A549 (cell line): ENCODE results near the gene MCTP1.

Experiments used
- EP300 ChIP-seq, 2 experiments: fragments of >200 bp; sonication (Bioruptor Twin); formaldehyde crosslinking; IDR thresholded peaks; 2 replicates in 1 of 2; 3 replicates in 1 of 2; pipeline ENCODE4 v1.6.1; 2016 to 2017
- FOSL2 ChIP-seq, 2 experiments: fragments of 450-650 bp in 1 of 2; fragments of >200 bp in 1 of 2; sonication (Bioruptor Twin) in 1 of 2; formaldehyde crosslinking; IDR thresholded peaks; 2 replicates each; pipeline versions ENCODE4 v1.5.0 to v1.6.1; 2016 to 2020; ENCODE audit warnings: mild to moderate bottlenecking in 1 of 2, moderate library complexity in 1 of 2
- JUN ChIP-seq, 2 experiments: fragments of >200 bp; sonication (Bioruptor Twin); formaldehyde crosslinking; IDR thresholded peaks; 2 replicates in 1 of 2; 3 replicates in 1 of 2; pipeline ENCODE4 v1.6.1; 2016 to 2017
- JUNB ChIP-seq: fragments of >200 bp; sonication (Bioruptor Twin); formaldehyde crosslinking; IDR thresholded peaks from 2 replicates; pipeline ENCODE4 v1.6.1; 2016
- MAZ ChIP-seq: fragments of 150-350 bp; IDR thresholded peaks from 2 replicates; pipeline ENCODE4 v1.6.1; 2014; ENCODE audit warnings: antibody characterized with exemption, low read depth, low read length, borderline replicate concordance
- MYC ChIP-seq: IDR thresholded peaks from 2 replicates; pipeline ENCODE4 v1.6.1; 2012; ENCODE audit warnings: mild to moderate bottlenecking, inconsistent platforms, low read length, improper control_type of control experiment, borderline replicate concordance
- PHF8 ChIP-seq: fragments of 200-600 bp; sonication (generic); IDR thresholded peaks from 2 replicates; pipeline ENCODE4 v1.6.1; 2016; ENCODE audit warnings: low read depth, mild to moderate bottlenecking, antibody characterized with exemption, moderate library complexity, borderline replicate concordance
- POLR2A ChIP-seq: IDR thresholded peaks from 2 replicates; pipeline ENCODE4 v1.6.1; 2012; ENCODE audit warnings: mild to moderate bottlenecking, low read length
- POLR2AphosphoS2 ChIP-seq: conservative IDR thresholded peaks from 2 replicates; pipeline ENCODE4 v1.6.1; 2012; ENCODE audit warnings: low read length, improper control_type of control experiment, inconsistent platforms
- ZC3H11A ChIP-seq: fragments of 450-650 bp; IDR thresholded peaks from 2 replicates; pipeline ENCODE4 v1.6.1; 2014; ENCODE audit warnings: antibody characterized with exemption, mild to moderate bottlenecking
- TF ChIP-seq, protein P1 (sequence below): fragments of 200-600 bp; sonication (generic); IDR thresholded peaks from 2 replicates; pipeline ENCODE4 v1.6.1; 2016; ENCODE audit warnings: antibody characterized with exemption, mild to moderate bottlenecking, moderate library complexity
- TF ChIP-seq, protein P2 (sequence below): fragments of >200 bp; sonication (Bioruptor Twin); formaldehyde crosslinking; IDR thresholded peaks from 3 replicates; pipeline ENCODE4 v1.5.1; 2016
- TF ChIP-seq, protein P3 (sequence below): IDR thresholded peaks from 2 replicates; pipeline ENCODE4 v1.6.1; 2012

DNA sequence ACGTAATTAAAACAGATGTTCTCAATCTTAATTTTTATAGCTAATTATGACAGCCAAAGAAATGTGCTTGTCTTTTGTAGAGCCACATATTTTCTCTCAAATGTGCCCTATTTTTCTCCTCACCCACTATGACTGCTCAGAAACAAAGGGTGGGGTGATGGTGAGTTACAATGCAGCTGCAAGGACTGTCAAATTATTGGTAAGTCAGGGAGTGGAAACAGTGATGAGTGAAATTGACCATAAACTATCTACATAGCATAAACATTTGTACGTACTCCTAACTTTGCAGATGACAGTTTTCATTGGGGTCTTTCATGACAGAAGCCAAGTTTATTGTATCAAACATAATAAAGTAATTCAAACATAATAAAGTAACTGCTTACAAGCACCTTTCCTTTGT, 215.9 kb downstream of the MCTP1 start:
- TF ChIP-seq, protein P1, sequence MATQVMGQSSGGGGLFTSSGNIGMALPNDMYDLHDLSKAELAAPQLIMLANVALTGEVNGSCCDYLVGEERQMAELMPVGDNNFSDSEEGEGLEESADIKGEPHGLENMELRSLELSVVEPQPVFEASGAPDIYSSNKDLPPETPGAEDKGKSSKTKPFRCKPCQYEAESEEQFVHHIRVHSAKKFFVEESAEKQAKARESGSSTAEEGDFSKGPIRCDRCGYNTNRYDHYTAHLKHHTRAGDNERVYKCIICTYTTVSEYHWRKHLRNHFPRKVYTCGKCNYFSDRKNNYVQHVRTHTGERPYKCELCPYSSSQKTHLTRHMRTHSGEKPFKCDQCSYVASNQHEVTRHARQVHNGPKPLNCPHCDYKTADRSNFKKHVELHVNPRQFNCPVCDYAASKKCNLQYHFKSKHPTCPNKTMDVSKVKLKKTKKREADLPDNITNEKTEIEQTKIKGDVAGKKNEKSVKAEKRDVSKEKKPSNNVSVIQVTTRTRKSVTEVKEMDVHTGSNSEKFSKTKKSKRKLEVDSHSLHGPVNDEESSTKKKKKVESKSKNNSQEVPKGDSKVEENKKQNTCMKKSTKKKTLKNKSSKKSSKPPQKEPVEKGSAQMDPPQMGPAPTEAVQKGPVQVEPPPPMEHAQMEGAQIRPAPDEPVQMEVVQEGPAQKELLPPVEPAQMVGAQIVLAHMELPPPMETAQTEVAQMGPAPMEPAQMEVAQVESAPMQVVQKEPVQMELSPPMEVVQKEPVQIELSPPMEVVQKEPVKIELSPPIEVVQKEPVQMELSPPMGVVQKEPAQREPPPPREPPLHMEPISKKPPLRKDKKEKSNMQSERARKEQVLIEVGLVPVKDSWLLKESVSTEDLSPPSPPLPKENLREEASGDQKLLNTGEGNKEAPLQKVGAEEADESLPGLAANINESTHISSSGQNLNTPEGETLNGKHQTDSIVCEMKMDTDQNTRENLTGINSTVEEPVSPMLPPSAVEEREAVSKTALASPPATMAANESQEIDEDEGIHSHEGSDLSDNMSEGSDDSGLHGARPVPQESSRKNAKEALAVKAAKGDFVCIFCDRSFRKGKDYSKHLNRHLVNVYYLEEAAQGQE: no peak
- TF ChIP-seq, protein P2, sequence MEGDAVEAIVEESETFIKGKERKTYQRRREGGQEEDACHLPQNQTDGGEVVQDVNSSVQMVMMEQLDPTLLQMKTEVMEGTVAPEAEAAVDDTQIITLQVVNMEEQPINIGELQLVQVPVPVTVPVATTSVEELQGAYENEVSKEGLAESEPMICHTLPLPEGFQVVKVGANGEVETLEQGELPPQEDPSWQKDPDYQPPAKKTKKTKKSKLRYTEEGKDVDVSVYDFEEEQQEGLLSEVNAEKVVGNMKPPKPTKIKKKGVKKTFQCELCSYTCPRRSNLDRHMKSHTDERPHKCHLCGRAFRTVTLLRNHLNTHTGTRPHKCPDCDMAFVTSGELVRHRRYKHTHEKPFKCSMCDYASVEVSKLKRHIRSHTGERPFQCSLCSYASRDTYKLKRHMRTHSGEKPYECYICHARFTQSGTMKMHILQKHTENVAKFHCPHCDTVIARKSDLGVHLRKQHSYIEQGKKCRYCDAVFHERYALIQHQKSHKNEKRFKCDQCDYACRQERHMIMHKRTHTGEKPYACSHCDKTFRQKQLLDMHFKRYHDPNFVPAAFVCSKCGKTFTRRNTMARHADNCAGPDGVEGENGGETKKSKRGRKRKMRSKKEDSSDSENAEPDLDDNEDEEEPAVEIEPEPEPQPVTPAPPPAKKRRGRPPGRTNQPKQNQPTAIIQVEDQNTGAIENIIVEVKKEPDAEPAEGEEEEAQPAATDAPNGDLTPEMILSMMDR: no peak
- no peak for TF ChIP-seq POLR2A
- TF ChIP-seq, protein P3, sequence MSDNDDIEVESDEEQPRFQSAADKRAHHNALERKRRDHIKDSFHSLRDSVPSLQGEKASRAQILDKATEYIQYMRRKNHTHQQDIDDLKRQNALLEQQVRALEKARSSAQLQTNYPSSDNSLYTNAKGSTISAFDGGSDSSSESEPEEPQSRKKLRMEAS: no peak
- TF ChIP-seq ZC3H11A: no peak
- TF ChIP-seq JUNB: no peak
- no peak for TF ChIP-seq JUN (IDR thresholded peaks at IDR 0.05)
- no peak for TF ChIP-seq MYC
- no peak for TF ChIP-seq FOSL2 (IDR thresholded peaks at IDR 0.05)
- TF ChIP-seq FOSL2 (CRISPR knock-in tag; IDR thresholded peaks at IDR 0.05): no peak
- TF ChIP-seq EP300 (IDR thresholded peaks at IDR 0.05): no peak
- TF ChIP-seq POLR2AphosphoS2: no peak
- TF ChIP-seq PHF8: no peak
- TF ChIP-seq MAZ: no peak
